Measurements from ENCODE around the gene IRF2BP2.
A peak's percentile ranks its signal among the peaks of the same experiment; 100 is the strongest.

IRF2BP2 gene

GRCh38 chr1:234579967-234580366, 30.0 kb downstream of the IRF2BP2 start:
- in situ Hi-C loops (cut with MboI; ENCODE audit: low sequenced_read_pairs, unreplicated experiment): no loop called here
- peak; percentile 45 for DNase-seq (ENCODE audit: low spot score)

GRCh38 chr1:234578735-234579134, 31.2 kb downstream of the IRF2BP2 start:
- TF ChIP-seq CTCF (IDR thresholded peaks at IDR 0.05; ENCODE audit: borderline replicate concordance, control extremely low read depth, extremely low read depth, insufficient read depth, missing control alignments): no peak
- in situ Hi-C loops (cut with MboI; ENCODE audit: low sequenced_read_pairs, unreplicated experiment): no loop called here
- DNase-seq (ENCODE audit: low spot score): no peak

More at GRCh38 chr1:234579967-234580366, 30.0 kb downstream of the IRF2BP2 start:
- TF ChIP-seq CTCF (IDR thresholded peaks at IDR 0.05; ENCODE audit: borderline replicate concordance, control extremely low read depth, extremely low read depth, insufficient read depth, missing control alignments): no peak

DNA sequence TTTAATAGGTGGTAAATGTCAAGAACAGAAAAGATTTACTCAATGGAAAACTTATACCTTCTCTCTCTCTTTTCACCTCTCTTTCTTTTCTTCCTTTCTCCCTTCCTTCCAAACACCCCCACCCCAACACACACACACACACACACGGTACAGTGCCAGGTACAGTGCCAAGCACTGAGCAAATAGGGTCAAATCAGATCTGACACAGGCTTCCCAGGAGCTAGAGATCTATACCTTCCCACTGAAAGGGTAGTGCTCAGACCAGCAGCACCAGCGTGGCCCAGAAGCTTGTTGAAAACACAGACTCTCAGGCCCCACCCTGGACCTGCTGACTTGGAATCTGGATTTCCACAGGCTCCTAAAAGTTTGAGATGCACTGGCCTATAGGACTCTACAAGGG, 31.9 kb downstream of the IRF2BP2 start:
- in situ Hi-C loops (cut with MboI; ENCODE audit: low sequenced_read_pairs, unreplicated experiment): no loop called here
- TF ChIP-seq CTCF (IDR thresholded peaks at IDR 0.05; ENCODE audit: borderline replicate concordance, control extremely low read depth, extremely low read depth, insufficient read depth, missing control alignments): no peak
- no peak for DNase-seq (ENCODE audit: low spot score)

- no peak for DNase-seq (ENCODE audit: low spot score)
- no peak for TF ChIP-seq CTCF (IDR thresholded peaks at IDR 0.05; ENCODE audit: borderline replicate concordance, control extremely low read depth, extremely low read depth, insufficient read depth, missing control alignments)
- in situ Hi-C loops (cut with MboI; ENCODE audit: low sequenced_read_pairs, unreplicated experiment): no loop called here
Observed at GRCh38 chr1:234573711-234574299, 36.2 kb downstream of the IRF2BP2 start.

DNA sequence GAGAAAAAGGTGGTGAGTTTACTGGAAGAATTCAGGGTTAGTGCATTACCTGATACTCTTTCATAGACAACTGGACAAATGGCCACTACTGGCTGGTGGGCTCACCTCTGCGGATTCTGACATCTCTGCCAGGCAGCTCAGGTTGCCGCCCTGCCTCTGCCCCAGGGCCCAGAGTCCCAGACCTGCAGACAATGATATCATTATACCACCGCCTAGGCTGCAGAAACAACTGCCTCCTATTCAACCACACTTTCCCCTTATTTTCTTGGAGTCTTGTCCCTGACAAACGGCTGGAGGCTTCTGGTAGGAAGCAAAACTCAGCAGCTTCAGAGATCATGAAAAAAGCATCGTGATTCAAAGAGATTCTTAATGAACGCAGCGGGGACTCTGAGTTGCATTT, 37.0 kb downstream of the IRF2BP2 start:
- DNase-seq (ENCODE audit: low spot score): no peak
- TF ChIP-seq CTCF (IDR thresholded peaks at IDR 0.05; ENCODE audit: borderline replicate concordance, control extremely low read depth, extremely low read depth, insufficient read depth, missing control alignments): no peak
- in situ Hi-C loops (cut with MboI; ENCODE audit: low sequenced_read_pairs, unreplicated experiment): no loop called here

DNA sequence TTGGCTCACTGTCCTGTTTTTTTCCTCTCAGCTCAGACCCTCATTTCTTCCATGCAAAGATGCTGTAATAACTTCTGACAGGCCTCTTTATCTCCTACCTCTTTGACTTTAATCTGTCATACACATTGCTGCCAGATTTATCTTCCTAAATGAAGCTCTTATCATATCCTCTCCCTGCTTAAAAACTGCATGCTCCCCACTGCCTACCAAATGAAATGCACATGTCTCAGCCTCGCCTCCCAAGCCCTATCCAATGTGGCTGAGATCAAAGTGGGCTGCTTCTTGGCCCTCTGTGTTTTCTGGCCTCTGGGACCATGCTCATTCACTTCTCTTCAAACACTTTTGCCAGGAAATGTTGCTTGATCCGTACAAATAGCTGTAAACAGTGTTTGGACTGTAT, 38.3 kb downstream of the IRF2BP2 start:
- TF ChIP-seq CTCF (IDR thresholded peaks at IDR 0.05; ENCODE audit: borderline replicate concordance, control extremely low read depth, extremely low read depth, insufficient read depth, missing control alignments): no peak
- no peak for DNase-seq (ENCODE audit: low spot score)
- in situ Hi-C loops (cut with MboI; ENCODE audit: low sequenced_read_pairs, unreplicated experiment): no loop called here
